Raji (cell line): ENCODE data around the gene DNASE2B.

Source experiments
- POLR2A ChIP-seq: IDR thresholded peaks from 2 replicates; pipeline ENCODE4 v1.6.1; 2011; ENCODE audit warnings: low read depth, low read length, control low read depth; ENCODE audit not compliant: insufficient read depth

DNASE2B gene

GRCh38 chr1:84427250-84428188 lies 29.2 kb downstream of the DNASE2B start:
- TF ChIP-seq POLR2A: no peak

- TF ChIP-seq POLR2A: no peak
Observed at GRCh38 chr1:84428235-84428634, 30.0 kb downstream of the DNASE2B start.

GRCh38 chr1:84429231-84429630 lies 30.9 kb downstream of the DNASE2B start:
- TF ChIP-seq POLR2A: no peak

GRCh38 chr1:84430546-84430945 lies 32.3 kb downstream of the DNASE2B start:
- no peak for TF ChIP-seq POLR2A

GRCh38 chr1:84433258-84434080 lies 35.2 kb downstream of the DNASE2B start:
- TF ChIP-seq POLR2A: no peak

GRCh38 chr1:84434081-84434769 lies 35.9 kb downstream of the DNASE2B start:
- no peak for TF ChIP-seq POLR2A

- no peak for TF ChIP-seq POLR2A
Observed at GRCh38 chr1:84434801-84435549, 36.7 kb downstream of the DNASE2B start.

- no peak for TF ChIP-seq POLR2A
Observed at GRCh38 chr1:84436876-84437655, 38.8 kb downstream of the DNASE2B start.

GRCh38 chr1:84442256-84442655 lies 44.0 kb downstream of the DNASE2B start:
- no peak for TF ChIP-seq POLR2A

GRCh38 chr1:84450910-84451309 lies 52.6 kb downstream of the DNASE2B start:
- TF ChIP-seq POLR2A: no peak

GRCh38 chr1:84452436-84452835 lies 54.2 kb downstream of the DNASE2B start:
- no peak for TF ChIP-seq POLR2A

GRCh38 chr1:84462118-84462517 lies 63.8 kb downstream of the DNASE2B start:
- TF ChIP-seq POLR2A: no peak
